ENCODE results near the gene C11orf86.
"Not testable (repeated sequence)": the region's sequence is repeated elsewhere in the genome, so short reads cannot be mapped to it uniquely, and the experiment has no call there.

Gene C11orf86

DNA sequence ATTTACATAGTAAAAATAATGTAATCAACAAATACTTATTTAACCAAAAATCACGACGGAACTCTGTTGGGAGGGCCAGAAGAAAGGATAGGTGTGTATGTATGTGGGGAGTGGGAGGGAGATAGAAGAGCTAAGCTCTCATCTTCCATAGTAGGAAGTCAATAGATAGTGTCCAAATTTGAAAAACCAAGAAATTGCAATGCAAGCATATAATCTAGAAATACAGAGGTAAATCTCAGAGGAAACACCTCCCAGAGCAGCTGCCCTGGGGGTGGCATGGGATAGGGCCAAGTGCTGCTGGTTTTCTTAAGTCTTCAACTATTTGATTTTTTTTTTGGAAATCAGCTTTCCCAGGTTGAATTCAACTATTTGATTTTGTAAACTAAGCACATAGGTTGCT, 16.9 kb downstream of the C11orf86 start:
- no peak for DNase-seq

DNA sequence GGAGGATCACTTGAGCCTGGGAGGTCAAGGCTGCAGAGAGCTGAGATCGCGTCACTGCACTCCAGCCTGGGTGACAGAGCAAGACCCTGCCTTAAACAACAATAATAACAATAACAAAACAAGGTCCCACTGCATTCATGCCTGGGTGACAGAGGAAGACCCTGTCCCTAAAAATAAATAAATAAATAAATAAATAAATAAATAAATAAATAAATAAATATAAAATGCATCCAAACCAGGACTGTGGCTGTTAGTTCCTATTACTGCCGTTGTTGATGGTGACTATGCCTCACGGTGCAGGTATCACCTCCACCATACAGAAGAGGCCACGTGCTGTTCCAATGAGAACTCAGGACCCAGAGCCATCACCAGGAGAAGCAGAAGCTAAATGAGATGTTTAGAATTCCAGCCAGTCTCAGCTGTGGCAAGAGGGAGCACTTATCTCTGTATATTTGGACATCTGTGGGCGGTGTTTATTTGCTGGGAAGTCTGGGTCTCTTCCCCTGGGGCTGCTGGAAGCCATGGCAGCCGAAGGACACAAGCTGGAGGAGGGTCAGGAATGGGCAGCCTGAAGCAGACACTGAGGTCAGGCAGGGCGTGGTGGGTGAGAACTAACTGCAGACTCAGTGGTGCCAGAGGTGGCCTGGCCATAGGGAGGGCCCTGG, 21.6 kb downstream of the C11orf86 start:
- DNase-seq = no peak

DNA sequence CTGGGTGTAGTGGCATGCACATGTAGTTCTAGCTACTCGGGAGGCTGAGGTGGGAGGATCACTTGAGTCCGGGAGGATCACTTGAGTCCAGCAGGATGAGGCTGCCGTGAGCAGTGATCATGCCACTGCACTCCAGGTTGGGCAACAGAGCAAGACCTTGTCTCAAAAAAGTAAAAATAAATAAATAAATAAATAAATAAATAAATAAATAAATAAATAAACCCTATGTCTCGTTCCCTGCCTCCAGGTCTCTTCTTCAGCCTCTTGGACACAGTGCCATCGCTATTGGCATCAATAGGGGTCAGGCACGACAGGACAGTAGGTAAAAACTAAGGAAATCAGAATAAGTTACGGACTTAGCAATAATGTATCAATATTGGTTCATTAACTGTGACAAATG, 24.5 kb downstream of the C11orf86 start:
- no peak for DNase-seq

DNA sequence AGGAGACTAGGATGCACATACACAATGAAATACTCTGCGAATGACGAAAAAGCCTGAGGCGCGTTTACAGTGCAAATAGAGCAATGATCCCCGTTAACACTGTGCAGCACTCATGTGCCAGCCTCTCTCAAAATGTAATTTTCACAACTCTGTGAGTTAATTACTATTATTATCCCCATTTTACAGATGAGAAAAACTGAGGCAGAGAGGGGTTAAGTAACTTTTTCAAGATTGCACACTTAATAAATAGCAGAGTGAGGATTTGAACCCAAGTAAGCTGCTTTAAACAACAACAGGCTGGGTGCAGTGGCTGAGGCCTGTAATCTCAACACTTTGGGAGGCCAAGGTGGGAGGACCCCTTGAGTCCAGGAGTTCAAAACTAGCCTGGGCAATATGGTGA, 26.2 kb downstream of the C11orf86 start:
- no peak for DNase-seq

DNA sequence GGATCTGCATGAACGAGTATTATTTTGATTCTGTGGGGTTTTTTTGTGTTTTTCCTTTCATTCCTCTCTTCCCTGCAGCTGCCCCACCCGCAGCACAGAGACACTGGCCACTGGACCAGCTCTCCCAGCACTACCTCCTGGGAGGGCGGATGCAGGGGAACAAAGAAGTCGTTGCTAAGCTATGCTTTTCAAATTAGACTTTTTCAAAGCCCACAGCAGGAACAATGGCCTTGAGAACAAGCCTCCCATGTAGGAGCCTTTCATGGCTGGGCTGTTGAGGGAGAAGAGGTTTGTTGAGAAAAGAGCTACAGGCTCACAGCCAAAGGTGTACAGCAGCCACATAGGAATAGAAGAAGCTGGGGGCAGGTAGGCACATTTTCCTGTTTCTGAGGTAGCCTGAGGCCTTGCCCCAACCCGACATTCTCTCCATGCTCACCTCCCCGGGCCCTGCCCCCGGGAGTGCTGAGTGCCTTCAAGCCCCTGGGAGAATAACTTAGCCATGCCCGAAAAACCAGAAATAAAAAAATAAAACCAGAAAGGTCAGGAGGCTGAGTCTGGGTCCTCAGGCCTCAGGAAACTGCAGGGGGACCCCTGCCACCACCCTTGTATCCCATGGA, 27.3 kb downstream of the C11orf86 start:
- no peak for DNase-seq

DNA sequence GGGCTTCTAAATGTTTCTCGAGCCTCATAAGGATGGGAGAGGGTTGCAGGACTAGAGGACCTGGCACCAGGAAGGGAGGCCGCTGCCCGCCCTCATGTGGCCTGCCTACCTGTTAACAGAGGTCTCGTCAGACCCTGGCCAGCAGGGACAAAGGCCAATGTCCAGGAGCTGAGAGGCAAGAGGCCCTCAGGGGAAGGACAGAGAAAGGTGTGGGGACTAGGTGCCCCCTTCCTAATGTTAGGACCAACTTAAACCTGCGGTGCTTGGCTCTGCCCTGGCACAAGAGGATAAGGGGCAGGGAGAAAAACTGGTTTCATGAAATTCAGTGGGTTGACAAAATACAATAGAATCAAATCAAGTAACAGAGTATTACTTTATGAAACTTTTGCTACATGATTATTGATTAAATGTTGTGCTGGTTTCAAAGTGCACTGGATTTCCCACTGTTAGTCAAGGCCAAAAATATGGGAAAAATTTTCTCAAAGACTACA, 27.9 kb downstream of the C11orf86 start:
- DNase-seq = no peak

DNA sequence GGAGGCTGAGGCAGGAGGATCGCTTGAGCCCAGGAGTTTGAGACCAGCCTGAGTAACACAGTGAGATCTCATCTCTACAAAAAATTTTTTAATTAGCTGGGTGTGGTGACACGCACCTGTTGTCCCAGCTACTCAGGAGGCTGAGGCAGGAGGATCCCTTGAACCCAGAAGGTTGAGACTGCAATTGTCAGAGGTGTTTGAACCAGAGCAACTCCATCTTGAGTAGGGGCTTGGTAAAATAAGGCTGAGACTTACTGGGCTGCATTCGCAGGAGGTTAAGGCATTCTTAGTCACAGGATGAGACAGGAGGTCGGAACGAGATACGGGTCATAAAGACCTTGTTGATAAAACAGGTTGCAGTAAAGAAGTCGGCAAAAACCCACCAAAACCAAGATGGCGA, 30.1 kb downstream of the C11orf86 start:
- DNase-seq = not testable (repeated sequence)

DNA sequence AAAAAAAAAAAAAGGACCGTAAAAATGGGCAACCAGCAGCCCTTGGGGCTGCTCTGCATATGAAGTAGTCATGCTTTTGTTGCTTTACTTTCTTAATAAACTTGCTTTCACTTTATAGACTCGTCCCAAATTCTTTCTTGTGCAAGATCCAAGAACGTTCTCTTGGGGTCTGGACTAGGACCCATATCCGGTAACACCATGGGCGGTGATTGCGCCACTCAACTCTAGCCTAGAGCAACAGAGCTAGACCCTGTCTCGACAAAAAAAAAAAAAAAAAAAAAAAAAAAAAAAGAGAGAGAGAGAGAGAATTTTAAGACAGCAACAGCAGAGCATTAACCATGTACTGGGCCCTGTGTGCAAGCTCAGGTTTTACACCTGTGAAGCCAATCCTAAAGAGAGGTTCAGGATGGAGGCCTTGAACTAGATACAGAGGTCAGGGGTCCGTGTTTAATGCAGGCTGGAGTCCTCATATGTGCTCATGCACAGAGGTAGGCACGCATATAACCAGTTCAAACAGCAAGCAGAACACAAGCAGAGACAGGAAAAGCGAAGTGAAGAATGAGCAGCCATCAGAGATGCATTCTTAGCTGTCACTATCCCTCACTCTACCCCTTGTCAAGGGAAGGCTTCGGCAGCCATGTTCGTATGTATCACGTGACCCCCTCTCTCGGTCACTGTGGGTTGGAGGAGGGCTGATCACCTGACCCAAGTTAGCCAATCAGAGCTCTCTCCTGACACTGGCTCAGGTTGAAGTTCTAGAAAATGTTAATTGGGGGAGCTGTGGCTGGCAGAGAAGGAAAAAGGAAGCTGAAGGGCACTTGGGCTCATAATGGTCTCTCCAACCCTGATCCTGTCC, 31.2 kb downstream of the C11orf86 start:
- DNase-seq = no peak

DNA sequence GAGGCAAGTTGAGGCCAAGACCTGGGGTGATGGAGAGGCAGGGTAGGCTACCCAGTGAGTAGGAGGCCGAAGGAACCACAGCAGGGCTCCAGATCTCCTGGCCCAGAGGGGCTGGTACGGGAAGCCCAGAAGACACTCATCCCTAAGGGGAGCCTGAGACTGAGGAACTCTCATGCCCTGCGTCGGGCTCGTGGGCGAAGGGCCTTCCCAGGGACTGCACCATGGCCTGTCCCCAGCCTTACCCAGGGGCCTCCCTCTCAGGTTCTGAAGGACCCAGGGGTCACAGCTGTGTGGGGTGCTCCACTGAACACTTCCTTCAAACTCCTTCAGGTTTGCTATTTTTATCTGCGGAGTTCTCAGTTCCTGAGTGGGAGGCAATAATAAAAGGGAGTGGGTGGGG, 32.0 kb downstream of the C11orf86 start:
- DNase-seq = no peak

DNA sequence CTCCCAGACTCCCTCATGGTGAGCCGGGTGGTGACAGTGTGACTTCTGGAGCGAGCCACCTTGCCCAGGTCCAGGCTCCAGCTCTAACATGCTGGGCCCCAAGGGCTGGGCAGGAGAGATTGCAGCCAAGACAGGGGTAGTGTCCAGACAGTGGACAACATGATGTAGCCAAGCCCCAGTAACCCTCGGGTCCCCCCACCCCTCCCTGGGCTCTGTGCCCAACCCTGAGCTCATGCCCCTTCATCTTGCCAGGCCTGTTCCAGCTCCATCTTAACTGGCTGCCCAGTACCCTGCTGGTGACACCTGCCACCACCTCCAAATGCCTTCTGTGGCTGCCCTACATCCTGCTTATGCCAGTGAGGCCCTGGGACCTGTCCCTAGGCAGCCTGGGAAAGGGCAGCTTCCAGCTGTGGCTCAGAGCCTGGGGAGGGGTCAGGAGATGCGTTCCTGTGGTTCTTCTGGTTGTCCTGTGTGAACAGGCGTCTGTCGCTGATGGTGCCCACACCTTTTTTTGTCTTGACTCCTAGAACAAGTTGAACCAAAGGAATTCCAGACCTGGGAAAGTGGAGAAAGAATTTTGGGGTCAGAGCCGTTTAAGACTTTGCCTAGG, 35.3 kb downstream of the C11orf86 start:
- DNase-seq = no peak

DNA sequence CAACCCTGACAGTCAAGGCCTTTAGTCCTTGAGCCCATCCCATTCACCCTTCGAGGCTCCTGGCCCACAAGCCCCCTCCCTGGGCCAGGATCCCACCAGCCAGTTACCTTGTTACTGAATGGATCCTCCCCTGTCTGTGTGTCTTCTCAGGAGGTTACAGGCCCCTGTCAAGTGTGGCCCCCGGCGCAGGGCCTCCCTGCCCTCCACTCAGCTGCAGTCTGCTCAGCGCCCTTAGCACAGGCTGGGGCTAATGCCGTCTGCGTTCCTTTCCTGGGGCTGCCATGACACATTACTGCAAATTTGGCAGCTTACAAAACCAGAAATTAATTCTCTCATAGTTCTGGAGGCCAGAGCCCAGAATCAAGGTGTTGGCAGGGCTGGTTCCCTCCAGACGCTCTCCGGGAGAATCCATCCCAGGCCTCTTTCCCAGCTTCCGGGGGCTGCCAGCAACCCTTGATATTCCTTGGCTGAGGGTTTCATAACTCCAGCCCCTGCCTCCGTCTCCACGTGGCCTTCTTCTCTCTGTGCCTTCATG, 38.5 kb downstream of the C11orf86 start:
- no peak for DNase-seq

DNA sequence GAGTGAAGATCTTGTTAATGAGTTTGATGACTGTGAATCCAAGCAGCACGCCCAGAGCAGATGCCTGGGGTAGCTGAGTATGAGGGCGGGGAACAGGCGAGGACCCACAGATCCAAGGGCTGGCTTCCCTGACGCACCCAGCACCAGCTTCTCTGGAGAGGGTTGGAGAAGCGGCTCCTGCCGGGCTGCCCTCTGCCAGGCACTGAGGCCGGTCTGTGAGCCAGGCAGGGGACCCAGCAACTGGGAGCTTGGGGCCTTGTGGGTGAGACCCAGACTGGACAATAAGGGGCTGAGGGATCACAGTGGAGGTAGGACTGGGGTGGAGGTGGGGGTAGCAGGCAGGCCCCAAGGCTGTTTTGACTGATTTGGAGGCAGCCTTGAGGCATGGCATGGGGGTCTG, 39.2 kb downstream of the C11orf86 start:
- DNase-seq = no peak

DNA sequence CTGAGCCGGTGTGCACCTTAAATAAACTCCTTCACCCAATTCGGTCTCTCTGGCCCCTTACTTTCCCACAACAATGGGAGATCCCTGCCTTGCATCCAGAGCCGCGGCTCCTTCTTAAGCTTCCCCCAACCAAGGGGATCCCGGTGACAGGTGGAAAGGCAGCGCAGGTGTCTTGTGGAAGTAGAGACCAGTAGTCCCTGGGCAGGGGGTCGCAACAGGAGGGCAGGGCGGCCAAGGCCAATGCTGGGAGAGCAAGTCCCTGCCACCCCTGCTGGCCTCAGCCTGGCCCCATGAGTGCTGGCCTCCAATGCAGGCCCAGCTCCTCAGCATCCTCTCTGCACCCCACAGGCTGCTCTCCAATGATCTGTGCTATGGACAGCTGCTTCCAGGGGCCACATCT, 39.9 kb downstream of the C11orf86 start:
- no peak for DNase-seq

DNA sequence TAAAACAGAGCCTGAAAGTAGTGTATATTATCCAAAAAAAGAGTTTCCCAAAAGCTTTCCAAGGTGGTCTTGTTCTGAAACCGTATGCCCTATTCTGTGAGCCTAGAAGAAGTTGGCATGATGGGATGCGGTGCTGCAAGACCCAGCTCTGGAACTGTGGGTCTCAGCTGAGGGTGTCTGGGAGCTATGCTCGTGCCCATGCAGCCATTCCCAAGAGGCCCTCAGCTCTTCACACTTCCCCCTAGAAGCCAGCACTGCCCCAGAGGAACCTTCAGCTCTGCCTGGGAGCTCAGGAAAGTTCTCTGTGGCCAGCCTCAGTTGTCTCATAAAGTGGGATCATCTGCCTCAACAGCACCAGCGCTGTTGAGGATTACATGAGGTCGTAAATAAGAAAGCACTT, 41.4 kb downstream of the C11orf86 start:
- DNase-seq = no peak

DNA sequence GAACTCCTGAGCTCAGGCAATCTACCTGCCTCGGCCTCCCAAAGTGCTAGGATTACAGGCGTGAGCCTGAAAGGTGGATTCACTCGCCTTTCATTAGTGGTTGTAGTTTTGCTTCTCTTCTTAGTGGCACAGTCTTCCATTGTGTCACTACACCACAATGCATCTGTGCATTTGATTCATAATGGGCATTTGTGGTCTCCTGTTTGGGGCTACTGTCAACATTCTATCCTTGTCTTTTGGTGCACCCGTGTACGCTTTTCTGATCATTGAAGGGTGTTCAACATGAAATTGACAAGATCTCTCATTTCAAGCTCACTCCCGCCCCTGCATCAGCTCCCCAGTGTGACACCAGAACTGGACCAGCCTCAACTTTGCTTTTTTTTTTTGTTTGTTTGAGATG, 45.8 kb downstream of the C11orf86 start:
- DNase-seq = no peak

DNA sequence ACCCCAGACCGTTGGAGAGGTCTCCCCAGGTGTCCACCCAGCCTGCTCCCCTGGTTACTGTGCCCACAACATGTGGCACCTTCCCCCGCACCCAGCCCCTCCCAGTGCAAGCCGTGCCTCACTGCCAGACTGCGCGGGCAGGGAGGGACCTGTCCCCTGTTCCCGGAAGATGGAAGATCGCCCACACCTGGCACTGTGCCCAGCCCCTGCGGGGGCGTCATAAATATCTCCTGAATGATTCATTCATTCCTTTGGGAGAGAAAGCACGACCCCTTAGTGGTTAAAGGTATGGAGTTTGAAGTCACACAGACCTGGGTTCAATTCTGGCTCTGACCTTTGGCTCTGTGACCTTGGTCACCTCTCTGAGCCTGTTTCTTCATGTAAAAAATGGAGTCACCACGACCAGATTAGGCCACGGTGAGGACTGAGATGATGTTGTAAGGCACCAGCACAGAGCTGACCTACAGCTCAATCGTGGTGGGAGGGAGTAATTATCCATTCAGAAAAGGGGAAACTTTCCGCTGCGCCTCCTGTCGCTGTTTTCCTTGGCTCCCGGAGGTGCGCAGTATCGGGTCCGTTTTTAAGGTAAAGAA, 47.3 kb downstream of the C11orf86 start:
- no peak for DNase-seq

DNA sequence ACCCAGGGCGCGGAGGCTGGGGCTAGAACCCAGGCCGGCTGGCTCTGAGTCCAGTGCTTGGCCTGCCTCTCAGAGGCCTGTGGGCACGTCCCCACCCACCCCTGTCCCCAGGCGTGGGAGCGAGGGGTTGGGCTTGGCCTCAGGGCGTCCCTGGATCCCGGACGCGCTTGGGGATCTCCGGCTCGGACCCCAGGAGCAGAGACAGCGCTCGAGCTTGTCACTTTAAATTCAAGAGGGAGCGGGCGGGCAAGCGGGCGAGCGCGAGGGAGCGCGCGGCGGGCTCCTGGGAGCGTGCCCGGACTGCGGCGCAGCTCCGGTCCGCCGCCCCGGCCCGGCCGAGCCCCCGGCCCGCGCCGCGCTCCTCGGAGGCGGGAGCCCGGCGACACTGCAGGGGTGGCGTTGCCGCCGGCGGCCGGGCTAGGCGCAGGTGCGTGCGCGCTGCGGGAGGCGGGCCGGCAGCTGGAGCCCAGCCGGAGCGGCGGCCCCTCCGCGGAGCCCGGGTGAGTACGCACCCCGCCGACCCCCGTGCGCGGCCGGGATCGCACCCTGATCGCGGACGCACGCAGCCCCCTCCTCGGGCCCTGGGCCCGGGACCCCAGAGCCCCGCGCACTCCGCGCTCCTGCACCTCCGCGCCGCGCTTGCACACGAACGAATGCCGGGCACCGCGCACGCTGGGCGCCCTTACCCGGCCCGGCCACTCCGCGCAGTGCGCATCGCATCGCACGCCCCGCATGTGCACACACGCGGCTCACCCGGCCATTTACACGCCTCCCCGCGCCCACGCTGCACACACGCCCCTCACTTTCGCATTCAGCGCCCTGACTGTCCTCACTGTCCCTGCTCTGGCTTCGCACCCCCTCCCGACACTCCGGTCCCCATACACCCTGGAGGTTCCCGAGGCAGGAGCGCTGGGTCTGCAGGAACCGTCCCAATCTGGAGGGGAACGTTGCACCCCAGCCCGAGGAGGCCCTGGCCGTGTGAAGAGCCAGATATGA, 48.2 kb downstream of the C11orf86 start, which contains the start of gene SYT12:
Gene SYT12, plus strand, starts transcription at position 174 of the 996 bp plus-strand sequence. CDS start 7,011 bp downstream, outside the sequence.
- DNase-seq = no peak

DNA sequence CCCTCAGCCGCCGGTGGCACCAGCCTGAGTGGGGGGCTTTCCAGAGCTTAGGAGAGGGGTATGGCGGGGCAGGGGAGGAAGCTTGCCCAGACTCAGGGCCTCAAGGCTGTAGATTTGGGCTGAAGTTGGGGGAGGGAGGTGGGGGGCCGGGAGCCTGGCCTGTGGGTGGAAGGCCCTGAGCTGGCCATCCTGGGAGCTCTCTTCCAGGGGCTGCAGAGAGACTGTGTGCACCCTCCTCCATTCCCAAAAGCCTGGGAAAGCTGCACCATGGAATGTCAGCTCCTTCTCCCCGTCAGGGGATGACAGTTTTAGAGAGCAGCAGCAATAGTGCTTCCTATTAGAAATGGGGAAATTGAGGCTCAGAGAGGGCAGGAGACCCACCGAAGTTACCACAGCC, 48.9 kb downstream of the C11orf86 start:
- DNase-seq = no peak

DNA sequence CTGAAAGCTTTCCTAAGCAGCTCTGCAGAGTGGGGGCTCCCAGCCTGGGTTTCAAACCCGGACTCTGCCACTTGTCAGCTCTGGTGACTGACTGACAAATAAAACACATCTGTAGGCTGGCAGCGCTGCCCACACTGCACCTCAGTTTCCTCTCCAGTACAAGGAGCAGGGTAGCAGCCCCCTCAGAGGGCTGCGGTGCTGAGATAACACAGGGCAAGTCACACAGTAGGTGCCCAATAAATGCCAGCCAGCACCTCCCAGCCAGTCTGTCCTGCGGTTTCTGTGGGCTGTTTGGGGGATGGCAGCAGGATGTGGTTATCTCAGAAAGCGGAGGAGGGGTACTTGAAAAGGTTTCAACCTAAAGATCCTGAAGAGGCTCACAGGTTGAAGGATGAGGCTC, 49.3 kb downstream of the C11orf86 start:
- DNase-seq = no peak

DNA sequence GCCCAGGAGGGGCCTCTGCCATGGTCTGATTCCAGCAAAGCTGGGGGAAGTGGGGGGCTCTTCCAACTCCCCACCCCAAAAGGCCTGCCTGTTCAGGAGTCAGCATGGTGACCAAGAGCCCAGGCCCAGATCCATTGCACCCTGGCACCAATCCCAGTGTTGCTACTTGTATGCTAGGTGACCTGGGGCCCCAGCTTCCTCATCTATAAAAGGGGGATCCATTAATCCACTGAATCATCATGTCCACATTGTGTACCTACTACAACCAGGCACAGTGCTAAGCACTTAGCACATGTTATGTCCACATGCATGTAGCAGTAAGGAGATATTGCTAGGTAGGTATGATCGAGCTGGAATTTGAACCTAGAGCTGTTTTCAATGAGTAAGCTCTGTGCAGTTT, 49.9 kb downstream of the C11orf86 start:
- DNase-seq = no peak

DNA sequence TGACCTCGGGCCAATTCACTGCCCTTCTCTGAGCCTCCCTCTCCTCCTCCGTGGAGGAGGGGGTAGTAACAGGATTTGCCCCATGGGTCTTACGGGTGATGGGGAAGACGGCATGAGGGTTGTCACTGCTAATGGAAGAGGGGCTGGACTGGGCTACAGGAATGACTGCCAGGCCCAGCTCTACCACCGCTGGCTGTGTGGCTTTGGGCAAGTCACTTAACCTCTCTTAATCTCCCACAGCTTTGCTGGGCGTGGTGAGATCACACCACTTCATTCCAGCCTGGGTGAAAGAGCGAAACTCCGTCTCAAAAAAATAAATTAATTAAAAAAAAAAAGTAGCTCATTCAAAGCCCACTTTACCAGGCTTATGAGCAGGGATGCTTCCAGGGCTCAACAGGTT, 50.6 kb downstream of the C11orf86 start:
- no peak for DNase-seq
